ENCODE data around the gene FKBP6. TPM values are rescaled to one million over a fixed set of nuclear protein-coding genes. Genes with fewer than 3 reads are reported as not detected.

FKBP6 gene
- total RNA-seq, 3 donors from 2014 or later = not detected

- DNase-seq (no peak), ATAC-seq (no peak)
- Mint-ChIP-seq H3K9me3 (no peaks in the 10 kb centered on the region), H3K4me3 (no peak overlapping the region), H3K27me3 (ENCODE audit: low read depth) (peaks cover 12% of the 10 kb centered on the region), H3K36me3 (ENCODE audit: insufficient read depth) (no peaks in the 10 kb centered on the region), H3K4me1 (ENCODE audit: low read depth) (no peaks in the 10 kb centered on the region)
Observed at GRCh38 chr7:73338321-73338720, 10.4 kb downstream of the FKBP6 start.

- no peak for DNase-seq
- Mint-ChIP-seq H3K36me3 (ENCODE audit: insufficient read depth) (no peaks in the 10 kb centered on the region), H3K4me1 (ENCODE audit: low read depth) (no peaks in the 10 kb centered on the region), H3K27me3 (ENCODE audit: low read depth) (peaks cover 14% of the 10 kb centered on the region), H3K9me3 (no peaks in the 10 kb centered on the region), H3K4me3 (no peak overlapping the region)
- ATAC-seq = no peak
Observed at GRCh38 chr7:73340514-73340913, 12.6 kb downstream of the FKBP6 start.

GRCh38 chr7:73341877-73342276, 13.9 kb downstream of the FKBP6 start:
- no peak overlapping the region for H3K4me3 Mint-ChIP-seq
- DNase-seq (no peak), ATAC-seq (no peak)
- H3K36me3 Mint-ChIP-seq (ENCODE audit: insufficient read depth) = no peaks in the 10 kb centered on the region
- H3K9me3 Mint-ChIP-seq = no peaks in the 10 kb centered on the region
- peaks cover 18% of the 10 kb centered on the region for H3K27me3 Mint-ChIP-seq (ENCODE audit: low read depth)
- no peaks in the 10 kb centered on the region for H3K4me1 Mint-ChIP-seq (ENCODE audit: low read depth)

DNA sequence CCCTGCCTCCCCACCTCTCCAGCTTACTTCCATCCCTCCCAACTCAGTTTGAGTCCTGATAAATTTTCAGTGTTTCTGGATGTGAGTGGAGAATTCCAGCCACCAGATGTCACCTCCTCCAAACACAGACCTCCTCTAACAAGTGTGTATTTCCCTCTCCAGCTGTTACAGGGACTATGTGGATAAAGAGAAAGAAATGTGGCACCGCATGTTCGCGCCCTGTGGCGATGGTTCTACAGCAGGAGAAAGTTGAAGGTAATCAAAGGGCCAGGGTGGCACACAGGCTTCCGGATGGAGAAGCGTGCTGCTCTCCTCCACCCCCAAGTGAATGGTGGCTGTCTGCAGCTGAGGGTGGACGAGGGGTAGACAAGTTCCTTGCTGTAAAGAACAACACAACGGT, 14.7 kb downstream of the FKBP6 start:
- ATAC-seq = no peak
- no peaks in the 10 kb centered on the region for H3K9me3 Mint-ChIP-seq
- H3K27me3 Mint-ChIP-seq (ENCODE audit: low read depth) = peaks cover 18% of the 10 kb centered on the region
- no peak overlapping the region for H3K4me3 Mint-ChIP-seq
- no peaks in the 10 kb centered on the region for H3K4me1 Mint-ChIP-seq (ENCODE audit: low read depth)
- DNase-seq = no peak
- H3K36me3 Mint-ChIP-seq (ENCODE audit: insufficient read depth) = no peaks in the 10 kb centered on the region

DNA sequence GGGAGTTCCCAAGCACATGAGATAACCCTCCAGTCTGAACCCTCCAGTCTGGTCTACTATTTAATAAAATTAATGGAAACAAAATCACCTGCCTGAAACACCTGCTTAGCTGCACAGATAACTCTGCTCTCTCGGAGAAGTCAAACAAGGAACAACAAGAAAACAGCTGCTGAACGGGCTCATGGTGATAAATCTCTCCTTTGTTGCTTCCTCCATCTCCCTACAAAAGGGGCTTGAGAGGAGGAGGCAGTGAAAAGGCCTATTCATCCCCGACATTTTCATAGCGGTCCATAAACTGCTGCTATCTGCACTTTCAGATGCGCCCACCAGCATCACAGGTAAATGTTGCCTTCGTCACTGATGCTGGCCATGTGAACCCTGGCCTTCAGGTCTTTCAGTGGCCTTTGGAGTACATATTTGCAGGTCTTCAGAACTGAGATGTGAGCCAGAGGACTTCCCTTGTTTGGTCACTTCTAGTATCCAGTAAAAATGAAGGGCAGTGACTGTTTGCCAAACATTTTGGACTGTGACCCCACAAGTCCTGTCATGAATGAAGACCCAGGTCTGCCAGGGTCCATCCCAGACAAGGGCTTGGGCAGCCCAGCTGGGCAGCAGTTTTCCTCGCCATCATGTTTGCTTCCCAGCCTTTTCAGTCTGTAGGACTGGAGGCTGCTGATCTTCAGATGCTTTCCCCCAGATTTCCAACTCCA, 15.9 kb downstream of the FKBP6 start:
- H3K36me3 Mint-ChIP-seq (ENCODE audit: insufficient read depth) = no peaks in the 10 kb centered on the region
- H3K27me3 Mint-ChIP-seq (ENCODE audit: low read depth) = peaks cover 18% of the 10 kb centered on the region
- ATAC-seq = no peak
- no peaks in the 10 kb centered on the region for H3K4me1 Mint-ChIP-seq (ENCODE audit: low read depth)
- DNase-seq = no peak
- no peaks in the 10 kb centered on the region for H3K9me3 Mint-ChIP-seq
- no peak overlapping the region for H3K4me3 Mint-ChIP-seq

DNA sequence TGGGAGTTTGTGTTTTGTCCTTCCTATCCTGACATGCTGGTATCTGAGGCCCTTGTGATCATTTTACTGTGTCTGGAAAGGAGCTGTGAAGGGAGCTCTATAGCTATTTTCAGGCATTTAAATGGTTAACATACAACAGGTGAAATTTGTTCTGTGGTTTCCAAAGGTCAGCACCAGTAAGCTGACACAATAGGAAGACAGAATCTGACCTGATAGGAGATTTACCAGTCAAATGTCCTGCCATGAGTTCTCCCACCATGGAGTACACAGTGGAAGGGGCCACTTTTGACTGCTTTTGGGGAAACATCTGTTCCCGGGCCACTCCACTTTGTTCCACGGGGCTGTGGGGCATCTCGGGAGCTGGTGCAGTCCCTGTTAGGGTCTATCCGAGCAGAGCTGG, 17.6 kb downstream of the FKBP6 start:
- no peaks in the 10 kb centered on the region for H3K4me1 Mint-ChIP-seq (ENCODE audit: low read depth)

GRCh38 chr7:73345951-73346350, 18.0 kb downstream of the FKBP6 start:
- Mint-ChIP-seq H3K9me3 (no peaks in the 10 kb centered on the region), H3K4me3 (no peak overlapping the region), H3K4me1 (ENCODE audit: low read depth) (no peaks in the 10 kb centered on the region), H3K27me3 (ENCODE audit: low read depth) (peaks cover 18% of the 10 kb centered on the region), H3K36me3 (ENCODE audit: insufficient read depth) (no peaks in the 10 kb centered on the region)
- DNase-seq (no peak), ATAC-seq (no peak)

More for the DNA sequence above, 17.6 kb downstream of the FKBP6 start:
- no peak overlapping the region for H3K4me3 Mint-ChIP-seq
- peaks cover 18% of the 10 kb centered on the region for H3K27me3 Mint-ChIP-seq (ENCODE audit: low read depth)
- H3K9me3 Mint-ChIP-seq = no peaks in the 10 kb centered on the region
- H3K36me3 Mint-ChIP-seq (ENCODE audit: insufficient read depth) = no peaks in the 10 kb centered on the region
- no peak for ATAC-seq
- DNase-seq = no peak

DNA sequence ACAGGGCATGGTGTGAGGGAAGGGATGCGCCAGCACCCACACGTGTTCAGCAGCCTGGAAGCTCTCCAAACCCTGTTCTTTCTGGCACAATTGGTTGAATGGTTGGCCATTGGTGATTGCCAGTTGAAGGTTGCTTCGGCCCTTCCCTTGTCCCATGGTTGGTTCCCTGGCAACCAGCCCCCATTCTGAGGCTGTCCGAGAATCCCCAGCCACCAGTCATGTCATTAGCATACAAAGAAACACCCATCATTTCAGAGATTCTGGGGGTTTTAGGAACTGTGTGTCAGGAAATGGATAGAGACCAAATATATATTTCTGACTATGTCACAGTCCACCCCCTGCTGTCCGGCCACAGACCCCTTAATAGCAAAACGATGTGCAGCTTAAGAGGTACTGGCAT, 21.8 kb downstream of the FKBP6 start:
- no peak for ATAC-seq
- no peak for DNase-seq
- peaks cover 5% of the 10 kb centered on the region for H3K27me3 Mint-ChIP-seq (ENCODE audit: low read depth)
- H3K9me3 Mint-ChIP-seq = peaks cover 7% of the 10 kb centered on the region
- H3K4me3 Mint-ChIP-seq = no peak overlapping the region
- H3K4me1 Mint-ChIP-seq (ENCODE audit: low read depth) = no peaks in the 10 kb centered on the region
- no peaks in the 10 kb centered on the region for H3K36me3 Mint-ChIP-seq (ENCODE audit: insufficient read depth)

- Mint-ChIP-seq H3K27me3 (ENCODE audit: low read depth) (peaks cover 4% of the 10 kb centered on the region), H3K36me3 (ENCODE audit: insufficient read depth) (no peaks in the 10 kb centered on the region), H3K4me1 (ENCODE audit: low read depth) (no peaks in the 10 kb centered on the region), H3K9me3 (peaks cover 7% of the 10 kb centered on the region), H3K4me3 (no peak overlapping the region)
- DNase-seq (no peak), ATAC-seq (no peak)
Observed at GRCh38 chr7:73350306-73351068, 22.5 kb downstream of the FKBP6 start.

- Mint-ChIP-seq H3K36me3 (ENCODE audit: insufficient read depth) (no peaks in the 10 kb centered on the region), H3K4me1 (ENCODE audit: low read depth) (no peaks in the 10 kb centered on the region), H3K9me3 (peaks cover 7% of the 10 kb centered on the region), H3K4me3 (no peak overlapping the region), H3K27me3 (ENCODE audit: low read depth) (no peaks in the 10 kb centered on the region)
- DNase-seq (no peak), ATAC-seq (peak in 1 of 2 donors; percentile 34)
Observed at GRCh38 chr7:73351447-73352167, 23.6 kb downstream of the FKBP6 start.

DNA sequence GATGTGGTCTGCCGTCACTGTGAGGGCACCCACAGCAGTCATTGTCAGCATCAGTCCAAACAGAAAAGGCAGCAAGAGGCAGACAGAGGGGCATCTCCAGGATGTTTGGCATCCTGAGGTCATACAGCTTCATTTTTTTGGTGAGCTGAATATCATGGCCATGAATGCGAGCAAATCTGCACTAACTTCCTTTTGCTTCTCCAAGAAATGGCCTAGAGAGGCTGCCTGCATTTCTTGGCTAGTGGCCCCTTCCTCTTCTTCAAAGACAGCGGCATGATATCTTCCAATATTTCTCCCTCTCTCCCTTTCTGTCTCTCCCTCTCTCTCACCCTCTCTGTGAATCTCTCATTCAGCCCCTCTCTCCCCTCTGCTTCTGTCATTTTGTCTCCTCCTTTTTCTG, 24.8 kb downstream of the FKBP6 start:
- no peak for DNase-seq
- Mint-ChIP-seq H3K4me1 (ENCODE audit: low read depth) (no peaks in the 10 kb centered on the region), H3K36me3 (ENCODE audit: insufficient read depth) (no peaks in the 10 kb centered on the region), H3K4me3 (no peak overlapping the region), H3K9me3 (peaks cover 7% of the 10 kb centered on the region), H3K27me3 (ENCODE audit: low read depth) (peaks cover 4% of the 10 kb centered on the region)
- no peak for ATAC-seq

DNA sequence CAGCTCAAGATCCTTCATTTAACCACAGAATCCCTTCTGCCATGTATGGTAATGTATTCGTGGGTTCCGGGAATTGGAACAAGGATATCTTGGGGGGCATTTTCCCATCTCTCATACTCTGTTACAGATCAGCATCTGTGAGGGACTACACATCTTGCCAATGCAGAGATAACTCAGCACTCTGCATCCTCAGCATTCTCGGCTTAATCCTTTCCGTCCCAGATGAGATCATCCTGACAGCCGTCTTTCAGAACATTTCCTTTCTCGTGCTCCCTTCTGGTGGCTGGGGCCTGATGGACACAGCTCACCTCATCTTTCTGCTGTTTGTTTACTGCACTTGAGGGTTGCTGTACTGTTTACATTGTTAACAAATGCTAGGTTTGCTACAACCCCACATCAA, 25.3 kb downstream of the FKBP6 start:
- no peaks in the 10 kb centered on the region for H3K36me3 Mint-ChIP-seq (ENCODE audit: insufficient read depth)
- no peak overlapping the region for H3K4me3 Mint-ChIP-seq
- H3K27me3 Mint-ChIP-seq (ENCODE audit: low read depth) = peaks cover 4% of the 10 kb centered on the region
- peaks cover 3% of the 10 kb centered on the region for H3K4me1 Mint-ChIP-seq (ENCODE audit: low read depth)
- ATAC-seq (no peak), DNase-seq (no peak)
- peaks cover 7% of the 10 kb centered on the region for H3K9me3 Mint-ChIP-seq

DNA sequence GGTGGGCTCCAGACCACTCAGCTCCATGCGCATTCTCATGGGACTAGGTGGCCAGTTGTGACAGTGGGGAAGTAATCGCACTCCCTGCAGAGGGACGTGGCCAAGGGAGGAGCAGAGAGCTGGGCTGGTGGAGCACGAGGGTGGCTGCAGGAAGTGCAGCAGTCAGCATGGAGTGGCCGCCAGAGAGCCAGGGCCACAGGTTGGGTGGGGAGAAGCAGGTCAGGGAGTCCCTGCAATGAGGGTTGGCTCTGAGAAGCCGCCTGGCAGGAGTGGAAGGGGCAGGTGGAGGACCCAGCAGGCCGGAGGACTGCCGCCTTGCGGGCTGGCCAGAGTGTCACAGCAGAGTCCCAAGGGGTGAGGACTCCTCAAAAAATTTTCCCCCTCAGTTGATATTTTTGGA, 26.2 kb downstream of the FKBP6 start:
- Mint-ChIP-seq H3K36me3 (ENCODE audit: insufficient read depth) (no peaks in the 10 kb centered on the region), H3K27me3 (ENCODE audit: low read depth) (peaks cover 5% of the 10 kb centered on the region), H3K4me3 (no peak overlapping the region), H3K4me1 (ENCODE audit: low read depth) (peaks cover 3% of the 10 kb centered on the region), H3K9me3 (peaks cover 7% of the 10 kb centered on the region)
- ATAC-seq (no peak), DNase-seq (no peak)

DNA sequence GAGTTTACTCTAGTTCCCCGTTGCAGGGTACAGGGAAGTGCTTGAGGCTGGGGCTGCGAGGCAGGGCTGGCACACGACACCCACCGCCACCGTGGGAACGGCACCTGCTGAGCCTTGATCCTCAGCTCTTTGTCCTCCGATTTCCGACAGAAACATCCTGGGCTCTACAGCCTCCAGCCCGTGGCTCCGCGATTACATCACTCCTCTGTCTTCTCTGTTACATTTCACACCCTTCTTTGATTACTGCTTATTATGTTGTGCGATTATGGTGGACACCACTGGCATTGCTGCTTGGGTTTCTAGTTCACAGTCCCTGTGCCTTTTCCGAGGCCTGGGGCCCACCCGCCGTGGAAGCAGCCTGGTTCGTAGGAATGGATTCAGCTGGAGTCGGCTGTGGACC, 26.9 kb downstream of the FKBP6 start:
- Mint-ChIP-seq H3K4me1 (ENCODE audit: low read depth) (peaks cover 3% of the 10 kb centered on the region), H3K36me3 (ENCODE audit: insufficient read depth) (no peaks in the 10 kb centered on the region), H3K27me3 (ENCODE audit: low read depth) (peaks cover 9% of the 10 kb centered on the region), H3K4me3 (no peak overlapping the region), H3K9me3 (peaks cover 7% of the 10 kb centered on the region)
- DNase-seq (no peak), ATAC-seq (no peak)

Data from activated T-cell treated with anti-CD3 and anti-CD28 coated beads, Interleukin-2, amount 50 U/mL, for 4 hours (primary cell).